ENCODE results near the gene RAB11FIP3.

RAB11FIP3 gene

DNA sequence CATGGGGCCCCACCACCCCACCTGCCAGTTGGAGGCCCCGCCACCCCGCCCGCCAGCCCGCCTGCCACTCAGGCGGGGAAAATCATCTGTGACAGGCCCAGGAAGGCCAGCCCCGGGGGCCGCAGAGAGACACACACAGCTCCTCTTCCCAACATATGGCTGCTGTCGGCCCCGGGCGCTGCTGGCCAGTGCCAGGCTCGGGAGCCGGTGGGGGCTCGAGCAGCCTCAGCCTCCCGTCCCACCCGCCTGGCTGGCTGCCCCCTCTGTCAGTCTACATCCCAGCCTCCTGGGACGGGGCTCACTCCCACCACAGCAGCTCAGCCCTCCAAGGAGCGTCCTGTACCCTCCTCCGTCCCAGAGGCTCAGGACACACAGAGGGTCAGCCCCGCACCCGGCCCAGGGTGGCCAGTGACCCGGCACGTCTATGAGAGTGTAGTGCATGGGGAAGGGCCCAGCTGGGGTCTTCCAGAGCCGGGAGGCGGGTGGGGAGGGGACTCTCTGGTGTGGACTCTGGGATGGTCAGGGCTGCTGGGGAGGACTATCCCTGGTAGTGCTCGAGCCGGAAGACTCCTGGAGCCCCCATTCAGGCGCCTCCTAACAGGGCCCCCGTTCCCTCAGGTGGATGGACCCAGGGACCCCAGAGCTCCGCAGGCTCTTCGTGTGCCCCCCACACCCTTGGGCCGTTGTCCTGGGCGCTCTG, 131.2 kb downstream of the RAB11FIP3 start:
- DNase-seq, result no peak

GRCh38 chr16:557463-558297, 132.2 kb downstream of the RAB11FIP3 start:
- no peak for DNase-seq

GRCh38 chr16:558298-559020, 133.0 kb downstream of the RAB11FIP3 start:
- DNase-seq, result no peak

DNA sequence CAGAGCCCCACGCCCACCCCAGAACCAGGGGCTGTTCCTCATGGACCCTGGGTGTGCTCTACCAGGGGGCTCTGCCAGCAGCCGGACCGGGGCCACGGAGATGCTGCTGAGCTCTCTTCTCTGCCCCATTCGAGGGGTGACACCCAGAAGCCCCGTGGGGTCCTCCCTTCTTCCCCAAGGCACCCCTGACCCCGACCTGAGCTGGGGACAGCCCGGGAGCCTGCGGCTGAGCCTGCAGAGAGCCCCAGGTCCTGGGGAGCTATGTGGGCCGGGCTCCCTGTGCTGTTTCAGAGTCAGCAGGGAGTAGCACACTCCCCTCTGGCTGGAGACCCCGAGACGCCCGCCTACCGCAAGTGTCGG, 133.6 kb downstream of the RAB11FIP3 start:
- DNase-seq, result no peak

GRCh38 chr16:559411-560203, 134.2 kb downstream of the RAB11FIP3 start:
- no peak for DNase-seq

DNA sequence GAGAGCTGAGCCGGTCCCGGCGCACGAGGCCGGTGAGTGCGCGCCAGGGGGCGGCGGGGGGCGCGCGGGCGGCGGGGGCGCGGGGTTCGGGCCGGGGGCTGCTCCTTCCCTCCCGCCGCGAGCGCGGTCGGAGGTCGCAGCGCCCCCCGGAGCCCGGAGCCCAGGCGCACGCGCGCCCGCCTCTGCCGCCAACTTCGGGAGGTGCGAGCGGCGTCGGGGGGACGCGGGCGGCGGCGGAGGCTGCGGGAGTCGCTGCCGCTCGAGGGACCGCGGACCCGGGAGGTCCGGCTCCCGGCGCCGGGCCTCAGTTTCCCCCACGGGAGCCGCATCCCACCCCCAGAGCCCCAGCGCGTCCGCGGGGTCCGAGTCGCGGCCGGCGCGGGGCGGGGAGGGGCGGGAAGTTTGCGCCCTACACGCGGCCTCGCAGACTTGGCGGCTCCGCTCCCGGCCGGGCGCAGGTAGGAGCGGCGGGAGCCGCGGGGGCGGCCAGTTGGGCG, 134.8 kb downstream of the RAB11FIP3 start, which contains the start of gene PRR35:
Gene PRR35, plus strand, starts transcription at position 191 of the 497 bp plus-strand sequence. CDS start 2,901 bp downstream, outside the sequence.
- no peak for DNase-seq

DNA sequence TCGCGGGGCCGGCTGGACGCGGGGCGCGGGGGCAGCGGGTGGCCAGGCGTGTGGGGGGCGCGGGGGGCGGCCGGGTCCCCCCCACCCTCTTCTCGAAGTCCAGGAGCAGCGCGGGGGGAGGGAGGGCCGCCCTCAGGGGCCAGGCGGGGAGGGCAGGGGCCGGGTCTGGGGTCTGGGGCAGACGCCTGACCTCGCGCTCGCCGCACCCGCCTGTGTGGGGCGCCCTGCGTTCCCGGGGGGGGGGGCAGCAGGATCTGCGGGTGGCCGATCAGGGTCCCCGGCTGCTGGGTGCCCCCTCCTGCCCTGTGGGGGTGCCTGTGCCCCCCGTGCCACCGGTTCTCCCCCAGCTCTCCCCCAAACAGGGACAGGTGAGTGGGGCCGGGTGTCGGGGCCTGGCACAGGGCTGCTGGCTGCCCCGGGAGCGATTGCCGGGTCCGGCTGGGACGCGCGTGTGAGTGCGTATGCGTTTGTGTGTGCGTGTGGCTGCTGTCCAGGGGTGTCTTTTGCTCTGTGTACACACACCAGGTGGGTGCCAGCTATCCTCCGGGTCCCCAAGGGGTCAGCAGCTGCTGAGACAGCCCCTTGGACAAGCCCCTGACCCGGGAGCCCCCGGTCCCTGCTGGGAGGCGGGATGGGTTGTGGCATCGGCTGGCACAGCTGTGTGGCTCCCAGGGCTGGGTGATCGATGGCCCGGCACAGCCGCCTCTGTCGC, 135.4 kb downstream of the RAB11FIP3 start:
- DNase-seq, result no peak

DNA sequence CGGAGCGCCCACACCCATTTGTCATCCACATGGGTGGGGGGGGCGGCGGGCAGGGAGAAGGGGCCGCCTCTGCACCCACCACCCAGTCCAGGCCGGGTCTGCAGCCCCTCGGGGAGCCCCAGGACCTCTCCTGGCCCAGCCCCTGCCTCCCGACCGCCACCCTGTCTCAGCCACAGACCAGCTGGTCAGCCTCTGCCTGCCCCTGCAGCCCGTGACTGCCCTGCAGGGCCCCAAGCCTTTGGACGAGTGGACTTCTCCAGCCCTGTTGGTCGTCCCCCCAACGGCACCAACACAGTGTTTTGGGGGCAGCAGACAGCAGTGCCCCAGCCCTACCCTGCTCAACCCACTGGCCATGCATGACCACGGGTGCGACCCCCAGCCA, 136.0 kb downstream of the RAB11FIP3 start:
- no peak for DNase-seq

GRCh38 chr16:561957-562938, 136.8 kb downstream of the RAB11FIP3 start:
- no peak for DNase-seq

DNA sequence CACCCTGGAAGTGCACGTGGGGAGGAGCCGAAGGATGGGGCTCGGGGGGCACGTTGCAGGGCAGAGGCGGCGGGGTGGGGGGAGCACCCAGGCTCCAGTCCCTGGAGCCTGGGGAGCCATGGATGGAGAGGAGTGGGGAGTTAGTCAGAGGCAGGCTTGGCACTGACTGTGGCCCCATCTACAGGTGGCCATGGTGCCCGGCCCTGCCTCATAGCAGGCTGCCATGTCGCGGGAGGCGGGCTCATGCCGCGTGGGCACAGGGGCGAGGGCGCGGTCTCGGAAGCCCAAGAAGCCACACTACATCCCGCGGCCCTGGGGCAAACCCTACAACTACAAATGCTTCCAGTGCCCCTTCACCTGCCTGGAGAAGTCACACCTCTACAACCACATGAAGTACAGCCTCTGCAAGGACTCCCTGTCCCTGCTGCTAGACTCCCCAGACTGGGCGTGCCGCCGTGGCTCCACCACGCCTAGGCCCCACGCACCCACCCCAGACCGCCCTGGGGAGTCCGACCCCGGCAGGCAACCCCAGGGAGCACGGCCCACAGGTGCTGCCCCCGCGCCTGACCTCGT, 137.7 kb downstream of the RAB11FIP3 start:
- DNase-seq, result no peak

- DNase-seq, result no peak
These were observed 139.4 kb downstream of the RAB11FIP3 start for GRCh38 chr16:564690-565418.

DNA sequence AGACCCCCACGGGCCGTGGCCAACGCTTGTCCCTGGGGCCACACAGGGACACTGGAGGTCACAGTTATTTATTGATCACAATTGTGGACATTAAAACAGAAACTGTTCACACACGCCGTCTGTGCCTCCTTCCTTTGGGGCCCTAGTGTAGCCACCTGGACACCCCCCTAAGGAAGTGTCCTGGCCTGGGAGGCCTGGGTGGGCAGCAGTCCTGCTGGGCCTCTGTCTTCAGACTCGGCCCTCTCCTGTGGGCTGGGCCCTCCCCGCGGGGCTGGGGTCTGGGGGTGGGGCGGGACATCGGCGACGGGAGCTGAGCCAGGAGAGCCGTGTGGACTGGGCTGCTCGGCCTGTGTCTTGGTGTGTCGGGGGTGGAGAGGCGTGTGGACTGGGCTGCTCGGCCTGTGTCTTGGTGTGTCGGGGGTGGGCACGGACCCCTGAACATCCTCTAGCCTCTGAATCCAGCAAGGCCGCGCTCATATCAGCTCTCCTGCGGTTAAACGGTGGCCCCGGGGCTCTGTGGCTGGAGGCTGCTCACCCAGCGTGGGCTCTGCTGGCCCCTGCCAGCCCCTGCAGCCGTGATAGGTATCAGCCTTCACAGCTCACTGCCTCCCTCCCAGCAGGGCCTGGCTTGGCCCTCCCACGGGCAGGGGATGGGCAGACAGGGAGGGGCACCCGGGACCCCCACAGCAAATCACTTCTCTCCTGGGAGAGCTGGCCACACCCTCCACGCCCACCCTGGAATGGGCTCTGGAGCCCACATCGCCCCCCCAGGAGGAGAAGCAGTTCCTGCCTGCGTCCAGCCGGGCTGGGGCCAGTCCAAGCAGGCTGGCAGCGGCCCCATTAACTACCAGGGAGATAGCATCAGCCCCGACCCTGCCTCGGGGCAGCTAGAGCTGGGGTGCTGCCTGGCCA, 140.2 kb downstream of the RAB11FIP3 start:
- no peak for DNase-seq

DNA sequence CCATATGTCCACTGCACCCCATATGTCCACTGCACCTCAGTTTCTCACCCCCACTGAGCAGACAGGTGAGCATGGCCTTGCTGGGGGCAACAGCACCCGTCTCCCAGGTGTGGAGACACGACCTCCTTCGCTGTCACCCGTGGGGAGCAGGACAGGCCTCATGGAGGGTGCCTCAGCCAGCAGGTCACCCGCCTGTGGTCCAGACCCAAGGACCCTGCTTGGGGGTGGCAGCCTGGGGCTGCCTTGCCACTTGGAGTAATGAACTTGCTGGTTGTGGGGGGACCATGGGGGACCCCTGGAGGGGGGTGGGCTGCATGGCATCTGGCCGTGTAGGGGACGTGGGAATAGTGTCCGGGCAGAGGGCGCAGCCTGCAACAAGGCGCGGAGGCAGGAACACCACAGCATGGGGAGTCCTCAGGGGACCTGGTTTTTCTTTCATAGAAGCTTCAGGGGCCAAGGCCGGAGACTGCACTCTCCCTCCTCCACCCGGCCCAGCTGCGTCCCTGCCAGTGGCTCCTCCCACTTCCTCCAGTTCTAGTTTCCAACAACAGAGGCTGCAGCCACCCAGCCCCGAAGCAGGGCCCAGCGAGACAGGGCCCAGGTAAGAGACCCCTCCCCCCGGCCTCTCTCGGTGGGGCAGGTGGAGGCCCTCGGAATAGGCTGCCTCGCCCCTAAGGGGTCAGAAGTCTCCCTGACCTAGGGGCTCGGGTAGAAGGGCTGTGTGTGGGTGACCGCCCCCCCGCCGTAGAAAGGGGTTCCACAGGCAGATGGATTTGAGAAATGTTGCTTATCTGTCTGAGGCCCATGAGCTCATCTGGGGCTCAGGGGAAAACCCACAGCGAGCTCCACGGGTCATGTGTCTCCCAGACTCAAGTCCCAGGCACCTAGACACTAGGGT, 141.3 kb downstream of the RAB11FIP3 start, which contains the start of gene NHLRC4:
Gene NHLRC4, plus strand, starts transcription at position 531 of the 898 bp plus-strand sequence. CDS start 1,043 bp downstream, outside the sequence.
- DNase-seq, result peak; percentile 25

DNA sequence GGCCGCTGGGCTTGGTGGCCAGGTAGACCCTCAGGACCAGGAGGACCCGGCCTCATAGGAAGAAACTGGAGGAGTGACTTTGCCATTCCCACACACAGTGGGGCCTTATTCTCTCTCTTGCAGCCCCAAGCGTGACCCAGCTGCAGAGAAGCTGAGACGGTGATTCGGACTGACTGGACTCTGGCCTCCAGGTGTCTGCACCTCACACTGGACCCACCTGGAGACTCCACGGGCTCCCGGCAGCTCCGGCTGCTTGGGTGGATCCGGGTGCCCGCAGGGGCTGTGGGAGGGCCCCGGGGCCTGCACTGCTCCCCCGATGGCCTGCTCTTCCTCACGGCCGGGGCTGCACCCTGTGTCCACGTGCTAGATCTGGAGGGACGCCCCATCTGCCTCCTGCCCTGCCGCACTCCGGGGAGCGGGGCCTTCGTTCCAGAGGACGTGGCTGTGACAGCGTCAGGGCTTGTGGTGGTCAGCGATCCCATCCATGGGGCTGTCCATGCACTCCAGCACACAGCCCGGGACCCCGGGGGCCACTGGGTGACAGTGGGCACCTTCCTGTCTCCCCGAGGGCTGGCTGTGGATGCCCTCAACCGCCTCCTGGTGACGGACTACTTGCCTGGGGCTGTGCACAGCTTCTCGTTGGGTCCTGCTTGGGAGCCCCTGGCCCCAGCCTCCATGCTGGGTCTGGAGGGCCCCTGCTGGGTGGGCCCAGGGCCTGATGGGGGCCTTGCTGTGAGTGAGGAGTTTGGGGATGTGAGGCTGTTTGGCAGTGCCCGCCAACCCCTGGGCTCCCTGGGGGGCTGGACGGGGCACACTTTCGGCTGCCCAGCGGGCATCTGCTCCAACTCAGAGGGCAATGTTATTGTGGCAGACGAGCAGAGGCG, 142.2 kb downstream of the RAB11FIP3 start:
- no peak for DNase-seq

DNA sequence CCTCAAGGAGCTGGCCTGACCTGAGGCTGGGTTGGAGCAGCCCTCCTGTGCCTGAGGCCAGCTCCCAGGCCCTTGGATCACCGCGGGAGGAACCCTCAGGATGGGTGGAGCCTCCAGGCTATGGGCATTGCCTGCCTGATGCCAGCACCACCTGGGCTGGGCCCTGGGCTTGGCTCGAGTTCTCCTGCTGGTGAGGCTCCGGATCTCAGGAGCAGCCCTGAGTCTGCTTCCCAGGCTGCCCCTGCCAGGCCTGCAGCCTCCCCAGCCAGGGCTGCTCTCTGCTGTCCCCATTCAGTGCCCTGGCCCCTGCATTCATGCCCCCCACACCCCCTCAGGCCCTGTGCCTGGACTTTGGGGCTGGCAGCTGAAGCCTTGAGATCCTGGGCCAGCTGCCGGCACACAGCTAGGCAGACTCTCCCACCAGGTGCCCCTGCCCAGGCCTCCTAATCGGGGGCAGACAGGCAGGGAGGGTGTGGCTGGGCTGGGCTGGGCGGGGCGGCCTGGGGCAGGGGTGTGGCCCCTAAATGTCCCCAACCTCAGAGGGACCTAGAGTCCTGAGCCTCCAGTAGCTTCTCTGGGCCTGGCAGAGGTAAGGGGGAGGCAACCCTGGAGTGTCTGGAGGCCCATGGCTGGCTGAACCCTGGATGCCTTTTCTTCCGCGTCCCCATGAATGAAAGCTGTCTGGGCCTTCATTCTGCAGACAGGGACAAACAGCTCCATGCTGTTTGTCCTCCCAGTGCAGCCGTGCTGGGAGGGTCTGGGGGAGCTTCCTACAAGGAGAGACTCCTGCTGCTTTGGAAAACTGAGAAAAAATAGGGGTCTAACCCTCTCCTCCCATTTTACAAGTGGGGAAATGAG, 143.2 kb downstream of the RAB11FIP3 start:
- DNase-seq, result no peak
